SH-SY5Y (cell line): ENCODE data around the gene ARHGEF3.

Experiments
- GATA2 ChIP-seq: IDR thresholded peaks from 2 replicates; pipeline ENCODE4 v1.6.1; 2011; ENCODE audit warnings: mild to moderate bottlenecking, low read depth, low read length
- GATA3 ChIP-seq: IDR thresholded peaks from 2 replicates; pipeline ENCODE4 v1.6.1; 2011; ENCODE audit warnings: low read depth, mild to moderate bottlenecking, low read length, moderate library complexity

Gene ARHGEF3

GRCh38 chr3:56801662-56802377 lies at the start of gene ARHGEF3:
ARHGEF3 (minus strand) TSS chr3:56801949; CDS start chr3:56801798, 151 bp downstream.
- TF ChIP-seq GATA3 (no peak), GATA2 (no peak)

- peak; percentile 70 for TF ChIP-seq GATA2
- 0 out of 2 replicates have a peak, but pooled peaks have one; percentile 25 for TF ChIP-seq GATA3
These were observed 47.9 kb upstream of the ARHGEF3 start for GRCh38 chr3:56849698-56850097.

GRCh38 chr3:56845505-56845904 lies 43.8 kb upstream of the ARHGEF3 start:
- TF ChIP-seq GATA2: no peak

GRCh38 chr3:56844536-56844935 lies 42.8 kb upstream of the ARHGEF3 start:
- TF ChIP-seq GATA3: no peak
- TF ChIP-seq GATA2: no peak

- TF ChIP-seq GATA3 (no peak), GATA2 (no peak)
These were observed 38.3 kb upstream of the ARHGEF3 start for GRCh38 chr3:56839784-56840715.

- TF ChIP-seq GATA3: no peak
- no peak for TF ChIP-seq GATA2
These were observed 36.7 kb upstream of the ARHGEF3 start for GRCh38 chr3:56838448-56838847.

- TF ChIP-seq GATA3: no peak
- no peak for TF ChIP-seq GATA2
These were observed 35.6 kb upstream of the ARHGEF3 start for GRCh38 chr3:56837196-56837955.

GRCh38 chr3:56836276-56837163 lies 34.8 kb upstream of the ARHGEF3 start:
- TF ChIP-seq GATA3 (no peak), GATA2 (no peak)

GRCh38 chr3:56835650-56836227 lies 34.0 kb upstream of the ARHGEF3 start:
- TF ChIP-seq GATA2 (no peak), GATA3 (no peak)

GRCh38 chr3:56833536-56833935 lies 31.8 kb upstream of the ARHGEF3 start:
- no peak for TF ChIP-seq GATA3
- TF ChIP-seq GATA2: no peak

- no peak for TF ChIP-seq GATA2
These were observed 31.3 kb upstream of the ARHGEF3 start for GRCh38 chr3:56833022-56833421.

- TF ChIP-seq GATA3: no peak
- no peak for TF ChIP-seq GATA2
These were observed 29.8 kb upstream of the ARHGEF3 start for GRCh38 chr3:56831572-56831971.

GRCh38 chr3:56830884-56831283 lies 29.1 kb upstream of the ARHGEF3 start:
- TF ChIP-seq GATA2 (no peak), GATA3 (no peak)

- TF ChIP-seq GATA2: no peak
- TF ChIP-seq GATA3: no peak
These were observed 27.8 kb upstream of the ARHGEF3 start for GRCh38 chr3:56829533-56829932.
